Tibial nerve (tissue), 4 donors: ENCODE results near the gene BRINP2. TPM values are rescaled to one million over a fixed set of nuclear protein-coding genes. Genes with fewer than 3 reads are reported as not detected.

Experiments
- DNase-seq, 2 donors: peaks; one replicate each; pipeline ENCODE4 v3.0.0-alpha.2; 2019; ENCODE audit warnings: low spot score in 2 of 2
- H3K27ac ChIP-seq, 4 donors: fragments of 200-600 bp; sonication (generic) in 3 of 4; one replicate each; pipeline ENCODE4 v1.5.1; 2017 to 2019; ENCODE audit warnings: mild to moderate bottlenecking in 1 of 4
- H3K27me3 ChIP-seq, 2 donors: fragments of 200-600 bp; sonication (generic) in 1 of 2; one replicate each; pipeline versions ENCODE4 v1.5.1 to v1.6.0; 2017 to 2019
- H3K36me3 ChIP-seq, 3 donors: fragments of 200-600 bp; sonication (generic); one replicate each; pipeline ENCODE4 v1.5.1; 2018 to 2019
- H3K4me1 ChIP-seq, 4 donors: fragments of 200-600 bp; sonication (generic) in 3 of 4; one replicate each; pipeline ENCODE4 v1.5.1; 2017 to 2019
- H3K4me3 ChIP-seq, 4 donors: fragments of 200-600 bp; sonication (generic) in 3 of 4; one replicate each; pipeline ENCODE4 v1.5.1; 2017 to 2019; ENCODE audit warnings: mild to moderate bottlenecking in 1 of 4, moderate library complexity in 1 of 4
- H3K9me3 ChIP-seq, 4 donors: fragments of 200-600 bp; sonication (generic) in 3 of 4; one replicate each; pipeline ENCODE4 v1.5.1; 2017 to 2019
- EP300 ChIP-seq, 2 donors: sonication (generic); formaldehyde crosslinking; IDR thresholded peaks; one replicate each; pipeline ENCODE4 v1.6.1; 2017; ENCODE audit warnings: antibody characterized with exemption in 2 of 2, mild to moderate bottlenecking in 1 of 2
- POLR2A ChIP-seq, 2 donors: fragments of 450-650 bp; IDR thresholded peaks; one replicate each; pipeline ENCODE4 v1.6.1; 2017; ENCODE audit warnings: antibody characterized with exemption in 2 of 2, mild to moderate bottlenecking in 2 of 2, moderate library complexity in 2 of 2
- WGBS, 2 donors: methylation state at CpG; one replicate each; pipeline ENCODE4 v1.1.5; 2018; 5-methylcytosine and 5-hydroxymethylcytosine counted together
- total RNA-seq, 4 donors: library from RNA; depleted of rRNA; stranded (reverse); fragments of >200 nt; gene quantifications; one replicate each; pipeline ENCODE4 v1.1.0, GENCODE V29; 2016
- TF ChIP-seq, protein P1 (sequence below), 5 experiments: fragments of 200-600 bp in 3 of 5; fragments of 450-650 bp in 2 of 5; sonication (generic) in 3 of 5; IDR thresholded peaks; one replicate each; pipeline ENCODE4 v1.5.1; 2016 to 2019; ENCODE audit warnings: antibody characterized with exemption in 5 of 5, mild to moderate bottlenecking in 3 of 5, moderate library complexity in 2 of 5

BRINP2 gene
- total RNA-seq, 4 donors from 2014 or later: not detected

GRCh38 chr1:177230228-177231016, 59.7 kb downstream of the BRINP2 start:
- TF ChIP-seq, protein P1, sequence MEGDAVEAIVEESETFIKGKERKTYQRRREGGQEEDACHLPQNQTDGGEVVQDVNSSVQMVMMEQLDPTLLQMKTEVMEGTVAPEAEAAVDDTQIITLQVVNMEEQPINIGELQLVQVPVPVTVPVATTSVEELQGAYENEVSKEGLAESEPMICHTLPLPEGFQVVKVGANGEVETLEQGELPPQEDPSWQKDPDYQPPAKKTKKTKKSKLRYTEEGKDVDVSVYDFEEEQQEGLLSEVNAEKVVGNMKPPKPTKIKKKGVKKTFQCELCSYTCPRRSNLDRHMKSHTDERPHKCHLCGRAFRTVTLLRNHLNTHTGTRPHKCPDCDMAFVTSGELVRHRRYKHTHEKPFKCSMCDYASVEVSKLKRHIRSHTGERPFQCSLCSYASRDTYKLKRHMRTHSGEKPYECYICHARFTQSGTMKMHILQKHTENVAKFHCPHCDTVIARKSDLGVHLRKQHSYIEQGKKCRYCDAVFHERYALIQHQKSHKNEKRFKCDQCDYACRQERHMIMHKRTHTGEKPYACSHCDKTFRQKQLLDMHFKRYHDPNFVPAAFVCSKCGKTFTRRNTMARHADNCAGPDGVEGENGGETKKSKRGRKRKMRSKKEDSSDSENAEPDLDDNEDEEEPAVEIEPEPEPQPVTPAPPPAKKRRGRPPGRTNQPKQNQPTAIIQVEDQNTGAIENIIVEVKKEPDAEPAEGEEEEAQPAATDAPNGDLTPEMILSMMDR (IDR thresholded peaks at IDR 0.05): no peak
- TF ChIP-seq POLR2A (IDR thresholded peaks at IDR 0.05) (no peak), EP300 (IDR thresholded peaks at IDR 0.05) (no peak)
- DNase-seq: no peak
- Histone ChIP-seq H3K36me3 (no peaks in the 10 kb centered on the region), H3K4me3 (no peak overlapping the region), H3K27ac (no peak overlapping the region), H3K9me3 (no peaks in the 10 kb centered on the region), H3K27me3 (no peaks in the 10 kb centered on the region), H3K4me1 (peaks cover 0 to 4% (median 0%) of the 10 kb centered on the region in 4 donors)
- 86 to 91% methylated on average over 4 of the region's 4 CpGs for WGBS, 2 donors

DNA sequence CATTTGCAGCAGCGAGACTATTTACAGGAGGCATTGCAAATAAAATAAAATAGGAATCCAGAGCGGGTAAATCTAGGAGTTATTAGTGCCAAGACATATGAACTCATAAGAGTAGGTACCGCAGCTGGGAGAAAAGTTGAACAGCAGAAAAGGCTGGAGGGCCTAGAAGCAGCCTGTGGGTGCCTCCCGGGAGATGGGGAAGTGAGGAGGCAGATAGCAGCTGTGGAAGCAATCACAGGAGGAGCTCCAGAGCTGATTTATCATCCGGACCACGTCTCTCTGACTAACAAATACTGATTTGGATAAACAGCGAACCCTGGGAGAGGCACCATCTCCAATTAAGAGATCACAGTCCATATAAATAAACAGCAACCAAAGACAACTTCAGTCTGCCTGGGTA, 64.6 kb downstream of the BRINP2 start:
- TF ChIP-seq EP300 (IDR thresholded peaks at IDR 0.05) (no peak), POLR2A (IDR thresholded peaks at IDR 0.05) (no peak)
- TF ChIP-seq, protein P1 (IDR thresholded peaks at IDR 0.05): no peak
- no peaks in the 10 kb centered on the region for H3K27me3 ChIP-seq
- no peak for DNase-seq
- no peaks in the 10 kb centered on the region for H3K9me3 ChIP-seq
- 53 to 67% methylated on average over 7 of the region's 7 CpGs for WGBS, 2 donors
- H3K4me1 ChIP-seq: no peaks in the 10 kb centered on the region
- H3K27ac ChIP-seq: no peak overlapping the region
- no peak overlapping the region for H3K4me3 ChIP-seq
- H3K36me3 ChIP-seq: no peaks in the 10 kb centered on the region

GRCh38 chr1:177236962-177237361, 66.2 kb downstream of the BRINP2 start:
- H3K4me3 ChIP-seq: no peak overlapping the region
- H3K4me1 ChIP-seq: no peaks in the 10 kb centered on the region
- no peak overlapping the region for H3K27ac ChIP-seq
- TF ChIP-seq EP300 (IDR thresholded peaks at IDR 0.05): no peak
- no peaks in the 10 kb centered on the region for H3K27me3 ChIP-seq
- DNase-seq: no peak
- WGBS, 2 donors: 87 to 90% methylated on average over 4 of the region's 4 CpGs
- H3K9me3 ChIP-seq: no peaks in the 10 kb centered on the region
- no peaks in the 10 kb centered on the region for H3K36me3 ChIP-seq

DNA sequence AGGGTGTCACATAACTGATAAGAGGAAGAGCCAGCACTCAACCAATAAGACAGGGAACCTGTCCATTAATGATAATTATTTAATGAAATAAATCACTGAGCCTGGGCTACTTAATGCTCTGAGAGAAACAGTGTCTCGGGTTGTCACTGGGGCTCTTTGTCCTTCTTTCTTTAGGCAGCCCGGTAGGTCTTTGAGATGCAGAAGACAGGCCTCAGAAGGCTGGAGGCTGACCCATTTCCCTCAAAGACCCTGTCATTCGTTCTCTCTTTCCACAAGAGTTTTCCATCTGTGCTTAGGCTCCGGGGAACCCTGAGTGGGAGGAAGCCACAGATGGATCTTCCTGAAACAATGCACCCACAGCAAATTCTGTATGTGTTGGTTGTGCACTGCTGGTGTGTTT, 68.2 kb downstream of the BRINP2 start:
- 42 to 47% methylated on average over 4 of the region's 4 CpGs for WGBS, 2 donors
- DNase-seq: no peak
- no peak overlapping the region for H3K4me3 ChIP-seq
- no peaks in the 10 kb centered on the region for H3K4me1 ChIP-seq
- H3K36me3 ChIP-seq: no peaks in the 10 kb centered on the region
- H3K9me3 ChIP-seq: no peaks in the 10 kb centered on the region
- no peaks in the 10 kb centered on the region for H3K27me3 ChIP-seq
- TF ChIP-seq POLR2A (IDR thresholded peaks at IDR 0.05) (no peak), EP300 (IDR thresholded peaks at IDR 0.05) (no peak)
- TF ChIP-seq, protein P1 (IDR thresholded peaks at IDR 0.05): no peak
- no peak overlapping the region for H3K27ac ChIP-seq

DNA sequence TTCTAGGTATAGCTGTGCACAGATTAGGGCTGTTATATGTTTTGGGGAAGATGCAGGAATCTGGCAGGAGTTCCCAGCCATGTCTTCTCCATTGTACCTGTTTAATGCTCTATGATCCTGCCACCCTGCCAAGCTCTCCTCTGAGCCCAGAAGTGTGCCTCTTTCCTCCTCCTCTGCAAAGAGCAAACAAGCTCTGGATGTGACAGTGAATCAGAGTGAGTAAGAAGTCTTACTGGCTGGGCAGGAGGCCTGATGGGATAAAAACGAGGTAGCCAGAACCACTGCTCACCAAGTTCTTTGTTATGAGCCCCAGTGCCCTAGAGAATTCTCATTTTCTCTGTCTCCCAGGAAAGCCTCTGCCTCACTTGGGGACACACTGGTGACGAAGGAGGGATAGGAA, 69.0 kb downstream of the BRINP2 start:
- Histone ChIP-seq H3K27me3 (no peaks in the 10 kb centered on the region), H3K4me3 (no peak overlapping the region), H3K27ac (no peak overlapping the region), H3K36me3 (no peaks in the 10 kb centered on the region), H3K4me1 (no peaks in the 10 kb centered on the region), H3K9me3 (no peaks in the 10 kb centered on the region)
- TF ChIP-seq, protein P1 (IDR thresholded peaks at IDR 0.05): no peak
- TF ChIP-seq POLR2A (IDR thresholded peaks at IDR 0.05) (no peak), EP300 (IDR thresholded peaks at IDR 0.05) (no peak)
- WGBS, 2 donors: 91 to 93% methylated on average over 2 of the region's 2 CpGs
- DNase-seq: no peak
